ENCODE results near the gene IYD.

DNA sequence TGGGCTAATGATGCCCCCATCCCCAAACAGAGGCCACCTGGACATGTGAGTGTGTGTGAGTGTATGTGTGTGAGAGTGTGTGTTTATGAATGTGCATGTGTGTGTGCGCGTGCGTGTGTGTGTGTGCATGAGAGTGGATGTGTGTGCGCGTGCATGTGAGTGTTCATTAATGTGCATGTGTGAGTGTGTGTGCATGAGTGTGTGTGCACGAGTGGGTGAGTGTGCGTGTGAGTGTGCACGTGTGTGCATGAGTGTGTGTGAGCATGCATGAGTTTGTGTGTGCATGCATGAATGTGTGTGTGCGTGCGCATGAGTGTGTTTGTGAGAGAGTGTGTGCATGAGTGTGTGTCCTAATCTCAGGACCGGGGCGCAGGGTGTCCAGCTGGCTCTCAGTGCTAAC, 1.3 kb downstream of the IYD start:
- TF ChIP-seq, protein P1, sequence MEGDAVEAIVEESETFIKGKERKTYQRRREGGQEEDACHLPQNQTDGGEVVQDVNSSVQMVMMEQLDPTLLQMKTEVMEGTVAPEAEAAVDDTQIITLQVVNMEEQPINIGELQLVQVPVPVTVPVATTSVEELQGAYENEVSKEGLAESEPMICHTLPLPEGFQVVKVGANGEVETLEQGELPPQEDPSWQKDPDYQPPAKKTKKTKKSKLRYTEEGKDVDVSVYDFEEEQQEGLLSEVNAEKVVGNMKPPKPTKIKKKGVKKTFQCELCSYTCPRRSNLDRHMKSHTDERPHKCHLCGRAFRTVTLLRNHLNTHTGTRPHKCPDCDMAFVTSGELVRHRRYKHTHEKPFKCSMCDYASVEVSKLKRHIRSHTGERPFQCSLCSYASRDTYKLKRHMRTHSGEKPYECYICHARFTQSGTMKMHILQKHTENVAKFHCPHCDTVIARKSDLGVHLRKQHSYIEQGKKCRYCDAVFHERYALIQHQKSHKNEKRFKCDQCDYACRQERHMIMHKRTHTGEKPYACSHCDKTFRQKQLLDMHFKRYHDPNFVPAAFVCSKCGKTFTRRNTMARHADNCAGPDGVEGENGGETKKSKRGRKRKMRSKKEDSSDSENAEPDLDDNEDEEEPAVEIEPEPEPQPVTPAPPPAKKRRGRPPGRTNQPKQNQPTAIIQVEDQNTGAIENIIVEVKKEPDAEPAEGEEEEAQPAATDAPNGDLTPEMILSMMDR (IDR thresholded peaks at IDR 0.05; ENCODE audit: borderline replicate concordance, extremely low read depth, low read length, poor library complexity, severe bottlenecking) = no peak
- no peak for TF ChIP-seq EZH2 (IDR thresholded peaks at IDR 0.05; ENCODE audit: borderline replicate concordance, low read depth, low read length, severe bottlenecking)

Data from DND-41 (cell line).